K562 (cell line): ENCODE data around the gene CSKMT. TPM values are rescaled to one million over a fixed set of nuclear protein-coding genes. Genes with fewer than 3 reads are reported as not detected.

ENCODE experiments used
- ARID4B ChIP-seq: sonication (generic); formaldehyde crosslinking; IDR thresholded peaks from 2 replicates; pipeline ENCODE4 v1.8.0; 2022; ENCODE audit warnings: mild to moderate bottlenecking, missing genetic modification reagents
- CXXC5 ChIP-seq: fragments of 250-450 bp; sonication (Bioruptor Pico); IDR thresholded peaks from 2 replicates; pipeline ENCODE4 v1.8.0; 2022; ENCODE audit warnings: inconsistent platforms, mild to moderate bottlenecking, moderate library complexity
- ESRRB ChIP-seq: fragments of 250-450 bp; sonication (Bioruptor Pico); IDR thresholded peaks from 2 replicates; pipeline ENCODE4 v1.5.0; 2020; ENCODE audit warnings: mild to moderate bottlenecking, moderate library complexity, borderline replicate concordance
- GMEB1 ChIP-seq: fragments of 250-450 bp; sonication (Bioruptor Pico); IDR thresholded peaks from 2 replicates; pipeline ENCODE4 v1.4.0; 2020; ENCODE audit warnings: mild to moderate bottlenecking
- GTF2A2 ChIP-seq: IDR thresholded peaks from 2 replicates; pipeline ENCODE4 v1.6.1; 2016; ENCODE audit warnings: mild to moderate bottlenecking, missing genetic modification characterization, missing compliant biosample characterization
- HBP1 ChIP-seq: fragments of 450-650 bp; formaldehyde crosslinking; IDR thresholded peaks from 2 replicates; pipeline ENCODE4 v1.4.0; 2022; ENCODE audit warnings: missing genetic modification characterization
- NFATC3 ChIP-seq: fragments of 450-650 bp; IDR thresholded peaks from 2 replicates; pipeline ENCODE4 v1.6.1; 2017; ENCODE audit warnings: mild to moderate bottlenecking
- NRF1 ChIP-seq, 2 experiments: fragments of 450-650 bp; IDR thresholded peaks in 1 of 2; conservative IDR thresholded peaks in 1 of 2; 2 replicates each; pipeline ENCODE4 v1.6.1; 2014; ENCODE audit warnings: mild to moderate bottlenecking in 2 of 2
- RBM14 ChIP-seq: fragments of 200-400 bp; formaldehyde crosslinking; IDR thresholded peaks from 2 replicates; pipeline ENCODE4 v1.6.1; 2018; ENCODE audit warnings: low read depth, mild to moderate bottlenecking, low read length, moderate library complexity, borderline replicate concordance; ENCODE audit not compliant: insufficient read depth
- TCF15 ChIP-seq: fragments of 250-450 bp; sonication (Bioruptor Pico); IDR thresholded peaks from 2 replicates; pipeline ENCODE4 v1.8.0; 2022; ENCODE audit warnings: moderate library complexity, mild to moderate bottlenecking, inconsistent platforms
- ZNF592 ChIP-seq: fragments of 450-650 bp; IDR thresholded peaks from 2 replicates; pipeline ENCODE4 v1.6.1; 2017; ENCODE audit warnings: antibody characterized with exemption, mild to moderate bottlenecking
- polyA plus RNA-seq, 8 experiments: library from polyadenylated mRNA; depleted of rRNA in 4 of 8; stranded (reverse) in 5 of 8; unstranded in 3 of 8; fragments of >200 nt; fragmentation: Nextera tagmentation in 2 of 8; fragmentation: Illumina TruSeq in 1 of 8; extraction: Ambion mirVana in 2 of 8; extraction: Trizol in 1 of 8; gene quantifications; 2 replicates each; pipeline versions ENCODE4 v1.2.1 to v1.2.3, GENCODE V29; 2011 to 2014; ENCODE audit warnings: inconsistent platforms in 1 of 8, missing spikeins in 1 of 8
- total RNA-seq, 7 experiments: library from RNA; depleted of rRNA in 6 of 7; stranded (reverse); fragments of >200 nt in 6 of 7; fragmentation: Illumina TruSeq in 2 of 7; extraction: Trizol in 2 of 7; gene quantifications; 2 replicates each; pipeline versions ENCODE4 v1.2.1 to v1.2.3, GENCODE V29; 2011 to 2021; ENCODE audit warnings: low replicate concordance in 1 of 7

Gene CSKMT
- total and polyA plus RNA-seq, 9 of the 15 experiments (the other 6 are each of a cell fraction or from before 2014, with no cell fraction given) = 10.3 to 108 (median 27.2) TPM

GRCh38 chr11:62621567-62622470 lies 43.3 kb upstream of the CSKMT start, which contains the start of gene B3GAT3 (continued):
- TF ChIP-seq CXXC5 (CRISPR knock-in tag) (peak; percentile 77), ARID4B (CRISPR knock-in tag) (peak; percentile 98), NRF1 (conservative IDR thresholded peaks at IDR 0.05 in 1 of 2, IDR thresholded peaks at IDR 0.05 in 1 of 2) (peak; percentile 75 to 78), RBM14 (0 out of 2 replicates have a peak, but pooled peaks have one; percentile 47), TCF15 (CRISPR knock-in tag) (0 out of 2 replicates have a peak, but pooled peaks have one; percentile 17), ESRRB (CRISPR knock-in tag) (no peak), GTF2A2 (no peak), GMEB1 (CRISPR knock-in tag) (peak; percentile 47; the same call in 1 of the 2 replicates), NFATC3 (no peak), HBP1 (CRISPR knock-in tag) (no peak), ZNF592 (peak; percentile 90)
